SW 1271 (cell line): ENCODE results near the gene RCN1.
"Not testable (repeated sequence)": the region's sequence is repeated elsewhere in the genome, so short reads cannot be mapped to it uniquely, and the experiment has no call there.

Experiments used
- DNase-seq, 2 experiments: peaks; one replicate each; lab custom pipeline; 2025; lab: John Stamatoyannopoulos, UW

Gene RCN1

GRCh38 chr11:32079553-32079952 lies 11.3 kb upstream of the RCN1 start:
- DNase-seq = no peak

DNA sequence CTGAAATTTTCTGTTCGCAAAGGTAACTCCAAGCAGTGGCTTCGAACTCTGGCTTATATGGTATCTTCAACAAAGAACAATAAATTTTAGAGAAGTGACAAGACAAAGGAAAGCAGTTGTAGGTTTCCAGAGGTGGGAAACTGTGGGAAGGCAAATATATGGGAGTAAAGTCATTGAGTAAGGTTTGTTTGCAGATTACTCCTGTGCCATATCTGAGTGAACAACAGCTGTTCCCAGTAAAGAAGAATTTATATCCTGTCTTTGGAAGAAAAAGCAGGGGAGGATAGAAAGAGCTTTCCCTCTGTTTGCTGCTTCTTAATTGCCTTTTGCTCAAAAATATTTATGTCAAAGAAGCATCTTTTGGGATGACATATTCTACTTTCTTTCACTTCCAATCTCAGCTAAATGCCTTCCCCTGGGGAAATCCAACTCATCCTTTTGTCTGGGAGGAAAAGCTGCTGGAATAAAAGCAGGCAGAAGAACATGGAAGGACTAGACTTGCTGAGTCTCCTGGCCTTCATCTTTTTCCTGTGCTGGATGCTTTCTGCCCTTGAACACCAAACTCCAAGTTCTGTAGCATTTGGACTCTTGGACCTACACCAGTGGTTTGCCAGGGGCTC lies 10.4 kb upstream of the RCN1 start:
- DNase-seq = no peak

- no peak for DNase-seq
Observed at GRCh38 chr11:32081129-32081641, 9.7 kb upstream of the RCN1 start.

DNA sequence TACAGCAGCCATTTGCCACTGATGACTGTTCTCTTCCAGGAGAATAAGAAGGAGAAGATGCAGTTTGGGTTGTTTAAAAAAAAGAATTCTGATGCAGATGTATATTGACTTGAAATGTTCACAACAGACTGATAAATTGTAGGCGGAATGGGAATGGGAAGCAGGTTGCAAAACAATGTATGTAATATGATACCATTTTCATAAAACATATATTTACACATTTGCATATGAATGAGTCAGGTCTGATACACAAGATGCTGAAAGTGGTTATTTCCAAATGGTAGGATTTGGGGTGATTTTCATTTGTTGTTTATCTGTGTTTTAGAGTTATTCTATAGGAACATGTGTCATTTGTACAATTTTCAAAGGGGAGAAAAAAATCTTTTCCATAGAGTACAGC lies 9.0 kb upstream of the RCN1 start:
- no peak for DNase-seq

- DNase-seq = no peak
Observed at GRCh38 chr11:32082346-32082986, 8.4 kb upstream of the RCN1 start.

DNA sequence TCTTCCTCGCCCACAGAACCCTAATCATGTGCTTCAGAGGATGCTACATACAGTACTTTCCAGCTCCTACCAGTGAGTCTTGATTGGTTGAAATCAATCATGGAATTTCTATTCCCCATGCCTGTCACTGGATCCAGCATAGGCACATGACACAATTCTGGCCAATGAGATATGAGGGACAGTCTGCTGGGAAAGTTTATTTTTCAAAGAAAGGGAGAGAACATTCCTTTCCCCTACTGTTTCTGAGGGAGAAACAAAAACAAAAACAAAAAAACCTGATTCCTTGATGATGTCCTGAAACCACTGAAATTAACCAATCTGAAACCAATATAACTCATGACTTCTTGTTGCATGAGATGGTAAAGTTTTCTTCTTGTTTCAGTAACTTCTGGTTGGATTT lies 3.3 kb upstream of the RCN1 start:
- no peak for DNase-seq

DNA sequence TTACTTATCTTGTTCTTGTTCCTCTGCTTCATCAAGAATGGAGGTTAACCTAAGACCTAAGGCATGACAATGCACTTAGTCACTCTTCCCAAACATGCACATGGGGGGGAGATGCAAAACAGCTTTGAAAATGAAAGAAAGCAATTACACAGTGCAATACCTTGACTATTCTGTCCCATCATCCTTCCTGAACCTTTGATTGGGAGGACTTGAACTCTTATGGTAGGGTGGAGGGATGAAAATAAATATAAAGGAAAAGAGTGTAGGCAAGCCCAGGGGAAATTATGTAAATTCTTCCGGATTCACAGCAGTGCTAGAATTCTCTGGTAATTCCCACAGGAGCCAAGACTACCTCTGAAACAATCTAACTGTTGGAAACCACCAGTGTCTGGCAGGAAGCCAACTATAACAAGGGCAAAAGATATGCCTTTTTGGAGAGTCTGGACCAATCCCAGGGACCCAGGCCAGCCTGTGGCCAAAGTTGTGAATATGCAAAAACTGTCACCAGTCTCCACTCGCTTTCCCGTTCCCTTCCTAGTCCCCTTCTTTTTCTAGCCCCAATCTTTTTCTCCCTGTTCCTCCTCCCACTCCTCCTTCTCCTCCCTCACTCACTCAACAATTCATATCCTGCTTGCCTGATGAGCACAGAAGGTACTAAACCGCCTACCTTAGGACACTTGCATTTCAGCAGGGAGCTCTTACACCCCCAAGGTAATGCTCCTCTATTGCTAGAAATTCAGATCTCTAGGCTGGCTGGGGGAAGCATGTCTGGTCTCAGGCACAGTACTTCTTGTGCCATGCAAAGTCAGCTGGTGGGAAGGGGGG lies 2.5 kb upstream of the RCN1 start:
- peak in 1 of 2 experiments; percentile 64 for DNase-seq

DNA sequence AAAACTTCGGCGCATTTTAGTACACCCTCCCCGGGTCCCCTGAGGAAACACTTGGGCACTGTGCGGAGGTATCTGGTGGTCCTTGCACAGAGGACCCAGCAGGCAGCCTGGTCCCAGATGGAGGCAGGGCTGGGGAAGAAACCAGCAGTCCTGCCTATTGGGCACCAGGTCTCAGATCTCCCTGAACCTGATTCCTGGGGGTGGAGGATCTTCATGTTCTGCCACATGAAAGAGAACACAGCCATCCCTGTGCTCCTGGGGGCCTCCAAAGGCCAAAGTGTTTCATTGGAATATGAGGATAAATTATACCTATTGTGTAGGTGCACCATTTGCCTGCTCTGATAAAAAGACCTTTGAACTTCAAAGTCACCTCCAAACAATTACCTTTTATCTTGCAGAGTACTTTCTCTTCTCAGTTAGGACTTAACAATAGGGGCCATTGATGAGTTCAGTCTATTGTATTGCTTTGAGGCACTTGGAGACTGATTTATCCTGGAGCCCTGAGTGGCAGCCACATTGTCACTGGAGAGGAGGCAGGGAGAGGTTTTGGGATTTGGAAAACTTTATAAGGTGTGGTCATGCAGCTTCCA lies 1.8 kb downstream of the RCN1 start:
- no peak for DNase-seq

DNA sequence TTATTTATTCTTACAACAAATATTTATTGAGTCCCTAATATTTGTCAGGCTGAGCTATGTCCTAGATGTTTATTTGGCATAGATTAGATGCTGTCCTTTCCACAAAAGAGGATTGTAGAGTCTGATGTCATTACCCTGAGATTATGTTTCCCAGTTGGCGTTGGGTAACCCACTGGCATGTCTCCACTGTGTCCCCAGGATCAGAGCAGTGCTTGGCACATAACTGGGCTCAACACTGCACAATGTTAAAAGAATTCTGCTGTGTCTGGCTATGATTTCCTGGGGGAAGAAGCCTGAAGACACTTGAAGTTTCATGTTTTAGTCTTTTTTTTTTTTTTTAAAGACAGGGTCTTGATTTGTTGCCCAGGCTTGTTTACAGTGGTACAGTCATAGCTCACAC lies 4.0 kb downstream of the RCN1 start:
- DNase-seq = no peak

GRCh38 chr11:32098142-32098903 lies 7.4 kb downstream of the RCN1 start:
- DNase-seq = no peak

GRCh38 chr11:32099516-32099915 lies 8.6 kb downstream of the RCN1 start:
- no peak for DNase-seq

DNA sequence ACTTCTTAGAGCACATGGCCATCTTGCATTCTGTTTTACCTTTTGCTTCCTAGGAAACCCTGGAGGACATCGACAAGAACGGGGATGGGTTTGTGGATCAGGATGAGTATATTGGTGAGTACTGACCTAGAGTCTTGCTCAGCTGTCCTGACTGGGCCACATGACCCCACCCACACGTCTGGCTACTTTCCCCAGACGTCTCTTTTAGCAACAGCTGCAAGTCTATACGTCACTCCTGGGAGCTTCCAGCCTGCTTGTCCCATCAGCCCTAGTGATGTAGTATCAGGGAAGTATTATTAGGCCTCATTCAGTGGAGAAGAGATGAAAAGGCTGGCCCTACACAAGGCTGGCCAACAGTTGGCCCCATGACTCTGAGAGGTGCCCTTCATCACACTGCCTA lies 9.6 kb downstream of the RCN1 start:
- DNase-seq = no peak

- DNase-seq = no peak
Observed at GRCh38 chr11:32101791-32102190, 10.9 kb downstream of the RCN1 start.

DNA sequence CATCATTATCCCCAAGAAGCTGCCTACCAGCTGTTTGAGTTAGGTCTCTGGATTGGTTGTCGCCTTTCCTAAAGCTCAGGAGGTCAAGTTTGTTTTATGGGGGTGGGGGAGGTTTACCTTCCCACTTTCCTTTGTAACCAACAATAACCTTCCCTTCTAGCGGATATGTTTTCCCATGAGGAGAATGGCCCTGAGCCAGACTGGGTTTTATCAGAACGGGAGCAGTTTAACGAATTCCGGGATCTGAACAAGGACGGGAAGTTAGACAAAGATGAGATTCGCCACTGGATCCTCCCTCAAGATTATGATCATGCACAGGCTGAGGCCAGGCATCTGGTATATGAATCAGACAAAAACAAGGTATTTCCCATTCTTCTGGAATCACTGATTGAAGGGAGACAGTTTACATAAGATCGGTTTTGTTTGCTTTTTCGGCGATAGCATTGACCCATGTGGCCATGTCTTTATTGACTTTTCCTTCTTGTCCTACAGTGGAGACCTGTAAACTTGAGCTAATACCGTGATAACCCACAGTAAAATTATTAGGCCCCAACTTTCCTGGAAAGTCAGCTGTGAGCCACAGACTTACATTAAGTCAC lies 12.3 kb downstream of the RCN1 start:
- not testable (repeated sequence) for DNase-seq

DNA sequence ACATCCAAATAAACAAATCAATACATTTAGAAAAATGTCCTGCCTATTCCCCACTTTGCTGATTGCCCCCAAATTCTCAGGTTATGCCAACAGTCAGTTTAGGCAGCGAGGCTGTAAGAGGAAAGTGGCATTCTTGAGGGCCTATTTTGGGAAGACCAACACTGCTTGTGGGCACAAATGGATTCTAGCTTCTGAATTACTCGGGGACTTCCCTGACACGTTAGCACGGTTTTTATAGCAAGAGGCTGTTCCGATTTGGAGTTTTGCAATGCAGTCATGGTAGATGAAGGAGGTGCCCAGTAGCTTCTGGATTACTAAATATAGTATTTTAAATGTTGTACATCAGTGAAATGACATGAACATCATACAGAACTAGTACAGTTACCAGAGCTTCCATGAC lies 13.1 kb downstream of the RCN1 start:
- no peak for DNase-seq

- no peak for DNase-seq
Observed at GRCh38 chr11:32105871-32106560, 15.1 kb downstream of the RCN1 start.

DNA sequence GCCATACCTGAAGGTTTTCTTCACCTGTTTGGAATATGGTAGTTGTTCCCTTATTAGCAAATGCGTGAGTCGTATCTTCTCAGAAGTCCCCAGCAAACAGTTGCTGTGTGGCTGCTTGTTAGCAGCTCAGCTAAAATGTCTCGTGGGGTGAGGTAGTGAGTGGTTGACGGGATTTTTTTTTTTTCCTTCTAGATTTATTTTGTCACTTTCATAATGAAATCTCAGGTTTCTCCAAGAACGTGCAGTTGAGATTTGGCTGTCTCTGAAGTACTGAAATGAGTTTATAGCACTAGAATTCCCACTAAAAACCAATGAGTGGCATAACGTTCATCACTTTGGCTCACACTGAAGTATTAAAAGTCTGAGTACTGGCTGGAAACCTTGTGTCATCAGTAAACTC lies 16.8 kb downstream of the RCN1 start:
- no peak for DNase-seq

- DNase-seq = no peak
Observed at GRCh38 chr11:32108576-32108975, 17.7 kb downstream of the RCN1 start.

DNA sequence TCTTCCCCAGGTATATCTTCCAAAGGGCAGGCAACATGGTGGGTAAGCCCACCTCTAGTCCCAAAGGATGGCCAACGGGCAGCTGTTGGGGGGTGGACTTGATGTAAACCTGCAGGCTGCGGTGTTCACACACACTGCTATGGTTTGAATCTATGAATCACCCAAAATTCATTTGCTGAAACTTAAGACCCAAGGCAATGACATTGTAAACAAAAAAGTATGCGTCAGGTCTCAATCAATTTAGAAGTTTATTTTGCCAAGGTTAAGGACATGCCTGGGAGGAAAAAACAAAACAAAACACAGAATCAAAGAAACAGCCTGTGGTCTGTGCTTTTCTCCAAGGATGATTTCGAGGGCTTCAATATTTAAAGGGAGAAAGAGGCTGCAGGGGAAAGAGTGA lies 18.3 kb downstream of the RCN1 start:
- DNase-seq = no peak

GRCh38 chr11:32109592-32109991 lies 18.7 kb downstream of the RCN1 start:
- DNase-seq = no peak

- no peak for DNase-seq
Observed at GRCh38 chr11:32110795-32111194, 19.9 kb downstream of the RCN1 start.
